Adrenal gland (tissue), 5 donors: ENCODE results near the gene CALHM3.

ENCODE experiments used
- CTCF ChIP-seq, 6 experiments: fragments of 450-650 bp in 4 of 6; fragments of 200-600 bp in 2 of 6; sonication (generic) in 1 of 6; IDR thresholded peaks; 1 replicate in 5 of 6; 2 replicates in 1 of 6; pipeline versions ENCODE4 v1.5.1 to v1.8.0; 2016 to 2021; ENCODE audit warnings: antibody characterized with exemption in 6 of 6, mild to moderate bottlenecking in 2 of 6, moderate library complexity in 1 of 6
- POLR2A ChIP-seq, 2 donors: fragments of 450-650 bp; IDR thresholded peaks; one replicate each; pipeline ENCODE4 v1.6.1; 2017; ENCODE audit warnings: antibody characterized with exemption in 2 of 2, mild to moderate bottlenecking in 2 of 2, moderate library complexity in 1 of 2
- donor health status: DM: no; HTN: no; CAD: no.

- TF ChIP-seq CTCF (IDR thresholded peaks at IDR 0.05), result no peak
- no peak for TF ChIP-seq POLR2A (IDR thresholded peaks at IDR 0.05)
These were observed 49.4 kb downstream of the CALHM3 start for GRCh38 chr10:103429647-103430046.
